ENCODE results near the gene SLN.
"Not testable (repeated sequence)": the region's sequence is repeated elsewhere in the genome, so short reads cannot be mapped to it uniquely, and the experiment has no call there.

SLN gene

GRCh38 chr11:107711861-107712755, at the start of gene SLN:
SLN (minus strand) TSS chr11:107712056.
- Histone ChIP-seq H3K4me1 (ENCODE audit: control insufficient read depth in 1 of 2, insufficient read depth in 1 of 2, low read depth in 1 of 2, low read length in 1 of 2) (no peaks in the 10 kb centered on the region), H3K4me3 (ENCODE audit: low read depth in 1 of 2, low read length in 1 of 2) (no peak within 1 kb of the TSS), H3K9me3 (no peaks in the 10 kb centered on the region), H3K27me3 (peaks cover 41% of the 10 kb centered on the region), H3K27ac (no peak within 1 kb of the TSS), H3K36me3 (no peaks in the 10 kb centered on the region)
- TF ChIP-seq CTCF (IDR thresholded peaks at IDR 0.05), result no peak

- H3K36me3 ChIP-seq; H3K4me1 ChIP-seq (ENCODE audit: control insufficient read depth in 1 of 2, insufficient read depth in 1 of 2, low read depth in 1 of 2, low read length in 1 of 2); H3K27me3 ChIP-seq; H3K4me3 ChIP-seq (ENCODE audit: low read depth in 1 of 2, low read length in 1 of 2); H3K27ac ChIP-seq; H3K9me3 ChIP-seq: not testable (repeated sequence)
Observed at GRCh38 chr11:107758719-107759355, 47.0 kb upstream of the SLN start.

GRCh38 chr11:107757661-107758060, 45.8 kb upstream of the SLN start:
- no peaks in the 10 kb centered on the region for H3K36me3 ChIP-seq
- peaks cover 19% of the 10 kb centered on the region for H3K27me3 ChIP-seq
- H3K4me3 ChIP-seq (ENCODE audit: low read depth in 1 of 2, low read length in 1 of 2), result no peak overlapping the region
- no peak overlapping the region for H3K27ac ChIP-seq
- no peak for TF ChIP-seq CTCF (IDR thresholded peaks at IDR 0.05)
- H3K4me1 ChIP-seq (ENCODE audit: control insufficient read depth in 1 of 2, insufficient read depth in 1 of 2, low read depth in 1 of 2, low read length in 1 of 2), result no peaks in the 10 kb centered on the region
- H3K9me3 ChIP-seq, result no peaks in the 10 kb centered on the region

- Histone ChIP-seq H3K27me3 (peaks cover 20% of the 10 kb centered on the region), H3K4me1 (ENCODE audit: control insufficient read depth in 1 of 2, insufficient read depth in 1 of 2, low read depth in 1 of 2, low read length in 1 of 2) (no peaks in the 10 kb centered on the region), H3K27ac (no peak overlapping the region), H3K4me3 (ENCODE audit: low read depth in 1 of 2, low read length in 1 of 2) (no peak overlapping the region), H3K9me3 (no peaks in the 10 kb centered on the region), H3K36me3 (no peaks in the 10 kb centered on the region)
- TF ChIP-seq CTCF (IDR thresholded peaks at IDR 0.05), result no peak
Observed at GRCh38 chr11:107756553-107756952, 44.7 kb upstream of the SLN start.

GRCh38 chr11:107752949-107753822, 41.3 kb upstream of the SLN start:
- Histone ChIP-seq H3K4me1 (ENCODE audit: control insufficient read depth in 1 of 2, insufficient read depth in 1 of 2, low read depth in 1 of 2, low read length in 1 of 2) (no peaks in the 10 kb centered on the region), H3K27me3 (peaks cover 21% of the 10 kb centered on the region), H3K27ac (no peak overlapping the region), H3K4me3 (ENCODE audit: low read depth in 1 of 2, low read length in 1 of 2) (no peak overlapping the region), H3K36me3 (no peaks in the 10 kb centered on the region), H3K9me3 (no peaks in the 10 kb centered on the region)
- no peak for TF ChIP-seq CTCF (IDR thresholded peaks at IDR 0.05)
